Measurements from ENCODE around the gene TP63.

GRCh38 chr3:189869165-189869564, 238.0 kb downstream of the TP63 start:
- TF ChIP-seq CTCF (conservative IDR thresholded peaks at IDR 0.05) (no peak), ZFX (IDR thresholded peaks at IDR 0.05) (no peak)

All from C4-2B (cell line).